BLaER1 treated with 17β-estradiol and CSF1 and Interleukin-3, amounts not matched to agents 10 nM and 100 nM (cell line): ENCODE data around the gene GARNL3.
A peak's percentile ranks its signal among the peaks of the same experiment; 100 is the strongest.

Experiments
- H3K27ac ChIP-seq, 11 experiments: shearing (Covaris generic); formaldehyde crosslinking; 2 replicates each; pipeline ENCODE4 v1.8.1; 2022
- H3K27me3 ChIP-seq, 11 experiments: shearing (Covaris generic); formaldehyde crosslinking; 2 replicates each; pipeline ENCODE4 v1.8.1; 2022
- H3K36me3 ChIP-seq, 11 experiments: shearing (Covaris generic); formaldehyde crosslinking; 2 replicates each; pipeline ENCODE4 v1.8.1; 2022
- H3K4me1 ChIP-seq, 10 experiments: shearing (Covaris generic); formaldehyde crosslinking; 2 replicates each; pipeline ENCODE4 v1.8.1; 2022
- H3K4me2 ChIP-seq, 11 experiments: shearing (Covaris generic); formaldehyde crosslinking; 2 replicates each; pipeline ENCODE4 v1.8.1; 2022
- H3K4me3 ChIP-seq, 10 experiments: shearing (Covaris generic); formaldehyde crosslinking; 2 replicates each; pipeline ENCODE4 v1.8.1; 2022
- H3K9ac ChIP-seq, 11 experiments: shearing (Covaris generic); formaldehyde crosslinking; 2 replicates each; pipeline ENCODE4 v1.8.1; 2022
- H3K9me3 ChIP-seq, 11 experiments: shearing (Covaris generic); formaldehyde crosslinking; replicated peaks in 1 of 11; 2 replicates each; pipeline ENCODE4 v1.8.1; 2022
- H4K20me1 ChIP-seq, 11 experiments: shearing (Covaris generic); formaldehyde crosslinking; 2 replicates each; pipeline ENCODE4 v1.8.1; 2022
- Cebpa-rat ChIP-seq, 11 experiments: shearing (Covaris generic); IDR thresholded peaks; 2 replicates each; pipeline ENCODE4 v1.8.1; 2022

The GARNL3 gene

DNA sequence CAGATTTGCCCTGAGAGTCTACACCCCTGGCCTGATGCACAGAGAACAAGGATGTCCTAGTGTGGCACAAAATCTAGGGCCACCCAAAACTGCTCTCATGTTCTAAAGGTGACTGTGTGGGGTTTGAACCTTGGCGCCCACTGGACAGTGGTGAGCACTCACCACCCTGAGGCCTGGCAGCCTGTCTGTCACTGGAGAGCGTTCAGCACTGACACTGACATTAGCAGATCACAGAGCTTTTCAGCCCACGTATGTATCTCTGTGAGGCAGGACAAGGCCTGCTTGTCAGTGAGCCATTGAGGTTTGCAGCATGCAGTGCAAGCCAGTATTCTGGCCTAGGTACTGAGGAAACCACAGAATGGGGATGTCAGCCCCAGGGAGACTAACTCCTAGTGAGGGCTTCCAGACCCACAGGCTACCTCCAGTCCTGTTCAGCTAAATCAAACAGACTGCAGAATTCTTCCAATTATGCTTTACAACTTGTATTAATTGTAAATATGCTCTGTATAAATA, 93.5 kb downstream of the GARNL3 start:
- no peak for TF ChIP-seq Cebpa-rat (IDR thresholded peaks at IDR 0.05)
- Histone ChIP-seq H3K9me3 (no peaks in the 10 kb centered on the region), H3K9ac (no peak overlapping the region), H3K27ac (no peak overlapping the region), H3K27me3 (0 out of 22 replicates have a peak, but pooled peaks cover 0 to 3% (median 0%) of the 10 kb centered on the region in 11 experiments), H3K4me3 (no peak overlapping the region), H3K36me3 (no peaks in the 10 kb centered on the region; a peak in 1 of 22 replicates), H3K4me1 (peaks cover 9 to 33% (median 23%) of the 10 kb centered on the region in 10 experiments), H3K4me2 (no peak overlapping the region), H4K20me1 (no peaks in the 10 kb centered on the region; a peak in 1 of 22 replicates)

DNA sequence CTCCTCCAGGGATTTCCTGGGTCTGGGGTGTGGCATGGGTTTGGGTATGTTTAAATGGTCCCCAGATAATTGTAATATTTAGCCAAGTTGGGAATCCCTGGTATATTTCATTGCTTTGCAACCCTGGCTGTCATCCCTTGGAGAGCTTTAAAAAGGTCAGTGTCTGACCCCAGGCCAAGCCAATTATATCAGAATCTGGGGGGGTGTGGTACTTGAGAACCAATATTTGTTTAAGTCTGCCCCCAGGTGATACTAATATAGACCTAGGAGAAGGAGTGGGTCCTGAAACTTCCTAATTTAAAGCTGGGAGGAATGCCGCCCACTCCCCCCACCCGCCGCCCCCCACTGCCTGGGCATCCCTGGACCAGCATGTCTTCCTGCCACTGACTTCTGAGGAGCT, 94.2 kb downstream of the GARNL3 start:
- Histone ChIP-seq H3K36me3 (no peaks in the 10 kb centered on the region; a peak in 1 of 22 replicates), H3K9ac (no peak overlapping the region), H3K27ac (no peak overlapping the region), H4K20me1 (no peaks in the 10 kb centered on the region; a peak in 1 of 22 replicates), H3K4me2 (no peak overlapping the region), H3K4me3 (no peak overlapping the region), H3K4me1 (peaks cover 4 to 30% (median 20%) of the 10 kb centered on the region in 10 experiments), H3K27me3 (0 out of 22 replicates have a peak, but pooled peaks cover 0 to 3% (median 0%) of the 10 kb centered on the region in 11 experiments), H3K9me3 (no peaks in the 10 kb centered on the region)
- TF ChIP-seq Cebpa-rat (IDR thresholded peaks at IDR 0.05), result no peak

DNA sequence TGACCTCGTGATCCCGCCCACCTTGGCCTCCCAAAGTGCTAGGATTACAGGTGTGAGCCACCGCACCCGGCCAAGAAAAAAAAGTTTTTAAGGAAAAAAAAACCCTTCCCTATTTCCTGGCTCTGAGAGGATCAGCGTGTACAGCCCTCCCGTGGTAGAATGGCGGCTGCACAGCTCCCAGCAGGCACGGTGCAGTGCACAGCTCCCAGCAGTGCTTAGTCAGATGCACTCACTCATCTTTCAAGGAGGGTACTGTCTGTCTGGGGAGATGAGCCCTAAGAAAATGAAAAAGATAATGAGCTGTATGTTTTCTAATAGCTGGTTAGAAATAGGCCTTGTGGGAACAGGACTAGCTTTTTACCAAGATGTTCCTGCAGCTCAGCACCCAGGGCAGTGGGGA, 95.7 kb downstream of the GARNL3 start:
- no peak for TF ChIP-seq Cebpa-rat (IDR thresholded peaks at IDR 0.05)
- peaks cover 0 to 36% (median 18%) of the 10 kb centered on the region in 10 experiments; a peak in 15 of 20 replicates for H3K4me1 ChIP-seq
- no peaks in the 10 kb centered on the region for H3K27me3 ChIP-seq
- no peaks in the 10 kb centered on the region for H3K9me3 ChIP-seq
- peak overlapping the region in 3 of 11 experiments; percentile 24 to 56 (median 33); a peak in 3 of 22 replicates for H3K4me2 ChIP-seq
- H3K9ac ChIP-seq, result peak overlapping the region in 1 of 11 experiments; percentile 18; a peak in 1 of 22 replicates
- no peak overlapping the region for H3K4me3 ChIP-seq
- H4K20me1 ChIP-seq, result no peaks in the 10 kb centered on the region; a peak in 1 of 22 replicates
- peaks cover 0 to 3% (median 0%) of the 10 kb centered on the region in 11 experiments; a peak in 1 of 22 replicates for H3K36me3 ChIP-seq
- H3K27ac ChIP-seq, result no peak overlapping the region

DNA sequence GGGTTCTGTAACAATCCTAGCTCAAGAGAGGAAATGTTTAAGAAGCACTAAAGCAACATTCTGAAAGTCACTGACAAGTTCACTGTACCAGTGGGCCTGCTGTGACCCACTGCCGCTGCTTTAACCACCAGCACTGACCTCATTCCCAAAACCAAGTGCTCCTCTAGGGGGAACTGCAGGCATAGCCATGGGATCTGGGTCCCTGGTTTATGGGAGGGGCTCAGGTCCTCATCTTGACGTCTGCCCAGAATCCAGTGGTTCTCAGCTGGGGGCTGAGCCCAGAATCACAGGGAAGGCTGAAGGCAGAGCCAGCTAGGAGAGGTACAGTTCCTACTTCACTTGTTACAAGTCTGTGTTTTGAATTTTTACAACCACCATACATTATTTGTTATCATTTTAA, 96.3 kb downstream of the GARNL3 start:
- no peaks in the 10 kb centered on the region; a peak in 1 of 22 replicates for H4K20me1 ChIP-seq
- no peak overlapping the region for H3K27ac ChIP-seq
- H3K4me2 ChIP-seq, result peak overlapping the region in 4 of 11 experiments; percentile 47 to 84 (median 52); a peak in 8 of 22 replicates
- H3K27me3 ChIP-seq, result no peaks in the 10 kb centered on the region
- TF ChIP-seq Cebpa-rat (IDR thresholded peaks at IDR 0.05), result no peak
- peak overlapping the region in 1 of 11 experiments; percentile 18; a peak in 1 of 22 replicates for H3K9ac ChIP-seq
- peaks cover 0 to 3% (median 0%) of the 10 kb centered on the region in 11 experiments; a peak in 1 of 22 replicates for H3K36me3 ChIP-seq
- H3K4me3 ChIP-seq, result no peak overlapping the region
- H3K9me3 ChIP-seq, result no peaks in the 10 kb centered on the region
- peaks cover 0 to 36% (median 18%) of the 10 kb centered on the region in 10 experiments; a peak in 15 of 20 replicates for H3K4me1 ChIP-seq

DNA sequence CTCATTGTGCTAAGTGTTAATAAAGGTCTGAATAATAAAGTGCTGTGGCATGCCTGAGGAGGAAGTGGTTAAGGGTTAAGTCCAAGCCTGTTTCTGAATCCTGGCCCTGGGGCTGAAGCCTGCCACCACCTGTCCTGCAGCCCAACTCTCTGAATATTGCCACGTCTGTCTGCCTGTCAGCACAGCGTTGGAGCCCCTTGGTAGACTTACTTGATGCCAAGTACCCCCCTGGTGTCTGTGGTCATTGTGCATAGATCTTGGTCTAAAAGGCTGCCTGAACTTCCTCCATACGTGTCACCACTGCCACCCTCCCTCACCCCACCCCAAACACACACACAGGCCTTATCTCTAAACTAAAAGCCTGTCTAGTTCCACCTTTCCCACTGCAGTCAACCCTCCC, 97.0 kb downstream of the GARNL3 start:
- no peak for TF ChIP-seq Cebpa-rat (IDR thresholded peaks at IDR 0.05)
- H3K9ac ChIP-seq, result no peak overlapping the region; a peak in 1 of 22 replicates
- H3K27me3 ChIP-seq, result no peaks in the 10 kb centered on the region
- no peak overlapping the region for H3K27ac ChIP-seq
- peaks cover 0 to 36% (median 18%) of the 10 kb centered on the region in 10 experiments; a peak in 15 of 20 replicates for H3K4me1 ChIP-seq
- no peaks in the 10 kb centered on the region; a peak in 1 of 22 replicates for H4K20me1 ChIP-seq
- H3K9me3 ChIP-seq, result no peaks in the 10 kb centered on the region
- H3K36me3 ChIP-seq, result peaks cover 0 to 3% (median 0%) of the 10 kb centered on the region in 11 experiments; a peak in 1 of 22 replicates
- no peak overlapping the region for H3K4me3 ChIP-seq
- H3K4me2 ChIP-seq, result peak overlapping the region in 8 of 11 experiments; percentile 21 to 84 (median 46); a peak in 12 of 22 replicates

DNA sequence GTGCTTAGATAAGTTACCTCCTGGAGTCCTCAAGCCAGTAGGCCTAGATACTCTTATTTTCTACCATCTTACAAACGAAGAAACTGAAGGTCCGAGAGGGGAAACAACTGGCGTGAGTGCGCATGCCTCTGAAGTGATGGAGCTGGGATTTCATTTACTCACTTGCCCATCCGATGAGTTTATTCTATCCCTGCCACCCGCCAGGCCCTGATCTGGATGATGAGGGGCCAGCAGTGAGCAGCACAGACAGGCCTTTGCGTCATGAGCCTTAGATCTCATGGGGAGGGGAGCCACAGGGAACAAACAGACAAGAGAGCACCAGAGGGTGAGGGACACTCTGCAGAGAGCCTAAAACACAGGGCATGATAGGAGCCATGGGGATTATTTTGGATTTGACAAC, 98.3 kb downstream of the GARNL3 start:
- H4K20me1 ChIP-seq, result no peaks in the 10 kb centered on the region; a peak in 1 of 22 replicates
- no peak overlapping the region for H3K27ac ChIP-seq
- no peaks in the 10 kb centered on the region for H3K27me3 ChIP-seq
- H3K4me2 ChIP-seq, result peak overlapping the region in 1 of 11 experiments; percentile 84; a peak in 3 of 22 replicates
- H3K9me3 ChIP-seq, result no peaks in the 10 kb centered on the region
- TF ChIP-seq Cebpa-rat (IDR thresholded peaks at IDR 0.05), result no peak
- no peak overlapping the region for H3K4me3 ChIP-seq
- H3K4me1 ChIP-seq, result peaks cover 0 to 37% (median 18%) of the 10 kb centered on the region in 10 experiments; a peak in 15 of 20 replicates
- no peak overlapping the region for H3K9ac ChIP-seq
- peaks cover 0 to 3% (median 0%) of the 10 kb centered on the region in 11 experiments; a peak in 1 of 22 replicates for H3K36me3 ChIP-seq

DNA sequence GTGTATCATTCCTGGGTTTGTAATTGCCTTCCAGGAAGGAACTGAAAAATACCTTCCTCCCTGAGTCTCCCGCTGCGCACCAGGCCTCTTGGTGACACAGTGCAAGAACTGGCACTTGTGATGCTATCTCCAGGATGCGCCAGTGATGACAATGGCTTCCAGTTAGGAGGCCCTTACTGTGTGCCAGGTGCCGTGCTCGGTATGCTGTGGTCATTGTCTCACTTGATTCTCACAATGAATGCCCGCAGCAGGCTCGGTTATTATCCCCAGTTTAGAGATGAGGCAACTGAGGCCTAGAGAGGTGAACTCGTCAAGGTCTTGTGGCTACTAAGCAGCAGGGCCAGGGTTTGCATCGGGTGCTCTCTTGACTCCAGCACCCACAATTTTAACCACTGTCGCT, 100.9 kb downstream of the GARNL3 start:
- H4K20me1 ChIP-seq, result no peaks in the 10 kb centered on the region; a peak in 1 of 22 replicates
- TF ChIP-seq Cebpa-rat (IDR thresholded peaks at IDR 0.05), result no peak
- 0 out of 22 replicates have a peak, but pooled peaks cover 0 to 3% (median 0%) of the 10 kb centered on the region in 11 experiments for H3K36me3 ChIP-seq
- no peaks in the 10 kb centered on the region for H3K9me3 ChIP-seq
- no peak overlapping the region for H3K4me3 ChIP-seq
- H3K9ac ChIP-seq, result no peak overlapping the region
- no peak overlapping the region for H3K4me2 ChIP-seq
- H3K27ac ChIP-seq, result no peak overlapping the region
- no peaks in the 10 kb centered on the region for H3K27me3 ChIP-seq
- peaks cover 0 to 55% (median 12%) of the 10 kb centered on the region in 10 experiments; a peak in 15 of 20 replicates for H3K4me1 ChIP-seq

DNA sequence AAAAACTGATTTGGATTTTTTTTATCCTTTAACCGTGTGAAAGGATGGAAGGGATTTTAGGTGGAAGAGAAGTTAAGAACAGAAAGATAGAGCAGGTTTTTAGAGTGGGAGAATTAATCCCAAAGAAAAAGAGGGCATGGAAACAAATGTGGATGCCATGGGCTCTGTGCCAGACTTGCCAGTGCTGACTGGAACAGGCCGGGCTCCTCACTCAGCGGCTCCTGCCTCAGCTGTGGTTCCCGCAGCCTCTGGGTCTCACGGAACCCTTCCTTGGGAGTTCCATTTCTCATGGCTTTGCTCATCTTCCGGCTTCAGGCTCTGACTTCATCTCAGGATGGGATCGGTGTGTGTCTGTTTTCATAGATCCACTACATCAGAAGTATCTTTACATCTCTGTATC, 102.0 kb downstream of the GARNL3 start:
- Histone ChIP-seq H3K9ac (no peak overlapping the region), H3K27me3 (no peaks in the 10 kb centered on the region)
- TF ChIP-seq Cebpa-rat (IDR thresholded peaks at IDR 0.05), result no peak

DNA sequence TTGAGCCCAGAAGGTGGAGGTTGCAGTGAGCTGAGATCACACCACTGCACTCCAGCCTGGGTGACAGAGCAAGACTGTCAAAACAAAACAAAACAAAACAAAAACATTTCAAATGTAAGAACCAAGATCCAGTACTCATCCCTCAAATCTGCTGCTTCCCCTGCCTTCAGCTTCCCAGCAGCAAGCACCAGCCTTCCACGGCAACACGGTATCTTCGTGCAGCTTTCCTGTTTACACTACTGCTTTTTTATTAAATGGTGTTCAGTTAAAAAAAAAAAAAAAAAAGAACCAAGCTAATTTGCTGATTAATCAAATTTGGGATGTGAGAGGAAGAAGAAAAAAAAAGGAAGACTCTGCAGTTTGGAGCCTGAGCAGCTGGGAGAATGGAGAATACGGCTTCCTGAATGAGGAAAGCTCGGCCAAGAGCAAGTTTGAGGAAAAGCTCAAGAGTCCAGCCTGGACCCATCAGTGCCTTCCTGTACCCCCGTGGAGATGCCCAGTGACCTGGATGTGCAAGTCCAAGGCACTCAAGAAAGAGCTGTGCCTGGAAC, 104.4 kb downstream of the GARNL3 start:
- Histone ChIP-seq H3K4me2 (peak overlapping the region in 3 of 11 experiments; percentile 69 to 79 (median 77); a peak in 7 of 22 replicates), H3K27me3 (no peaks in the 10 kb centered on the region), H3K9ac (peak overlapping the region in 2 of 11 experiments; percentile 31 to 40; a peak in 2 of 22 replicates), H3K4me3 (no peak overlapping the region), H3K9me3 (no peaks in the 10 kb centered on the region), H3K27ac (peak overlapping the region in 3 of 11 experiments; percentile 29 to 50 (median 42); a peak in 4 of 22 replicates), H3K4me1 (peaks cover 0 to 33% (median 0%) of the 10 kb centered on the region in 10 experiments; a peak in 7 of 20 replicates), H3K36me3 (0 out of 22 replicates have a peak, but pooled peaks cover 0 to 3% (median 0%) of the 10 kb centered on the region in 11 experiments), H4K20me1 (no peaks in the 10 kb centered on the region)
- TF ChIP-seq Cebpa-rat (IDR thresholded peaks at IDR 0.05), result no peak

More for the DNA sequence above, 102.0 kb downstream of the GARNL3 start:
- H3K4me3 ChIP-seq, result no peak overlapping the region
- no peaks in the 10 kb centered on the region for H3K9me3 ChIP-seq
- 0 out of 22 replicates have a peak, but pooled peaks cover 0 to 3% (median 0%) of the 10 kb centered on the region in 11 experiments for H3K36me3 ChIP-seq
- no peaks in the 10 kb centered on the region; a peak in 1 of 22 replicates for H4K20me1 ChIP-seq
- no peak overlapping the region for H3K27ac ChIP-seq
- peaks cover 0 to 44% (median 3%) of the 10 kb centered on the region in 10 experiments; a peak in 14 of 20 replicates for H3K4me1 ChIP-seq
- H3K4me2 ChIP-seq, result no peak overlapping the region
